ENCODE measurements around the gene GMPPA. TPM values are rescaled to one million over a fixed set of nuclear protein-coding genes. Genes with fewer than 3 reads are reported as not detected.
A peak's percentile ranks its signal among the peaks of the same experiment; 100 is the strongest.

GMPPA gene
- total and polyA plus RNA-seq, 9 donors, result 23.4 to 34.3 (median 27.6) TPM

DNA sequence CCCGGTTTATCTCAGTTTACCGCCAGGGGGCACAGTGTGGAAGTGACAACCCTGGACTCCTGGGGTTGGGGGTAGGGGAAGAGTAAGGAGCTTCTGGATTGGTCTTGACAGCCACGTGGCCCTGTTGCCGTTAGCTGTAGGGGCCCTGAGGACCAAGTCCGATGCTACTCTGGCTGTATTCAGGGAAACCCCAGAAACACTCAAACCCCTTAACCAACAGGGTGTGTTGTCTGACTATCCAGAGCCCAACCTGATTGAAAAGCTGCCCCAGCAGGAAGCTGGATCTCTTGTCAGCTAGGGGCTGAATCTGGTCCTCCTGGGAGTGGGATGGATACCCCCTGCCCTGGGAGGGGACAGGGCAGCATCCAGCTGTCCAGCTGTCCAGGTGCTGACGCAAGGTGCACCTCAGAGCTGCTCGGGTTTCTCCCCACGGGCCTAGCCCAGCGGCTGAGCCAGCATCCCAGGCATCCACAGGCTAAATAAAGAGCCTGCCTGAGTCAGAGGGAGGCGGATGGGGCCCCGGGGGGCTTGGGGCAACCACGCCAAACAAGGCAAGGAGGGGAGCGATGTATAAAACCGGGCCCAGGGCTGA, 3.1 kb upstream of the GMPPA start:
- Histone ChIP-seq H3K27ac (ENCODE audit: low read length) (peak overlapping the region; percentile 32), H3K9me3 (replicated peaks; ENCODE audit: control insufficient read depth, low read depth, low read length) (no peaks in the 10 kb centered on the region), H3K27me3 (ENCODE audit: control insufficient read depth, insufficient read depth, low read length) (peaks cover 44% of the 10 kb centered on the region), H3K4me3 (ENCODE audit: low read length) (no peak overlapping the region), H3K4me1 (ENCODE audit: control insufficient read depth, insufficient read depth, low read length) (peaks cover 54% of the 10 kb centered on the region), H3K36me3 (ENCODE audit: control insufficient read depth, insufficient read depth, low read length) (peaks cover 24% of the 10 kb centered on the region)
- peak; percentile 83 for DNase-seq
- 10% methylated on average over 9 of the region's 14 CpGs for WGBS (ENCODE audit: insufficient coverage)

GRCh38 chr2:219496247-219496824, 2.4 kb upstream of the GMPPA start:
- H3K4me1 ChIP-seq (ENCODE audit: control insufficient read depth, insufficient read depth, low read length), result peaks cover 59% of the 10 kb centered on the region
- H3K9me3 ChIP-seq (replicated peaks; ENCODE audit: control insufficient read depth, low read depth, low read length), result no peaks in the 10 kb centered on the region
- DNase-seq, result peak; percentile 26
- H3K27me3 ChIP-seq (ENCODE audit: control insufficient read depth, insufficient read depth, low read length), result peaks cover 44% of the 10 kb centered on the region
- H3K27ac ChIP-seq (ENCODE audit: low read length), result peak overlapping the region; percentile 48
- 24% methylated on average over 13 of the region's 20 CpGs for WGBS (ENCODE audit: insufficient coverage)
- peaks cover 18% of the 10 kb centered on the region for H3K36me3 ChIP-seq (ENCODE audit: control insufficient read depth, insufficient read depth, low read length)
- no peak overlapping the region for H3K4me3 ChIP-seq (ENCODE audit: low read length)

- Histone ChIP-seq H3K36me3 (ENCODE audit: control insufficient read depth, insufficient read depth, low read length) (peaks cover 22% of the 10 kb centered on the region), H3K27ac (ENCODE audit: low read length) (peak overlapping the region; percentile 98), H3K27me3 (ENCODE audit: control insufficient read depth, insufficient read depth, low read length) (peaks cover 44% of the 10 kb centered on the region), H3K4me1 (ENCODE audit: control insufficient read depth, insufficient read depth, low read length) (peaks cover 65% of the 10 kb centered on the region), H3K4me3 (ENCODE audit: low read length) (no peak overlapping the region), H3K9me3 (replicated peaks; ENCODE audit: control insufficient read depth, low read depth, low read length) (no peaks in the 10 kb centered on the region)
- WGBS (ENCODE audit: insufficient coverage), result 5% methylated on average over 57 of the region's 61 CpGs
- peak; percentile 53 for DNase-seq
These were observed 1.7 kb upstream of the GMPPA start for GRCh38 chr2:219496825-219497494.

DNA sequence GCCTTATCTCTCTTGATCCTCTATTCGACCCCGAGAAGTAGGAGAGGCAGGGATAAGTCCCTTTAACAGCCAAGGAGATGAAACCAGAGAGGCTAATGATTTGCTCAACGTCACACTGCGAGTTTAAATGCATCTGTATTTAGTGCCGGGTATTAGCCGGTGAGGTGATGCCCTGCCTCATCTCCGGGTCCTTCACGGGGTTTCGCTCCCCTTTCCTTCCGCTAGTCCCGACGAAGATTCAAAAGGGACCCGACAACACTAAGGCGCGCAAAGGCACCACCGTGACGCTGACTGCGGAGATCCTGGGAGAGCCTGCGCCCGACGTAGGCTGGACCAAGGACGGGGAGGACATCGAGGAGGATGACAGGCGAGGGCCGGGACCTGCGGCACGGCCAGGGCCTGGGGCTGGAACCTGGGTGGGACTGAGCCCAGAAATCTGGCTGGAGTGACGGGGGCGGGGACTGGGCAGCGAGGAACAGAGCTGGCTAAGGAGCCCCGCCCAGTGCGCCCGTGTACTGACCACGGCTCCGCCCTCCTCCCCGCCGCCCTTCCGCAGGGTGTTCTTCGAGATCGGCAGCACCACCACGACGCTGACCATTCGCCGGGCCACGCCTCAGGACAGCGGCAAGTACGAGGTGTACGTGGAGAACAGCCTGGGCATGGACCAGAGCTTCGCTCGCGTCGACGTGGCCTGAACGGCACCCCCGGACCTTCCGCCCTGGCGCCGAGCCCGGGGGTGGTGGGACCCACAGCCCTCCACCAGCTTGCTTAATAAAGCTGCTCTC, 1.0 kb upstream of the GMPPA start:
- H3K4me3 ChIP-seq (ENCODE audit: low read length), result peak overlapping the region; percentile 74
- peaks cover 22% of the 10 kb centered on the region for H3K36me3 ChIP-seq (ENCODE audit: control insufficient read depth, insufficient read depth, low read length)
- H3K27me3 ChIP-seq (ENCODE audit: control insufficient read depth, insufficient read depth, low read length), result peaks cover 44% of the 10 kb centered on the region
- H3K9me3 ChIP-seq (replicated peaks; ENCODE audit: control insufficient read depth, low read depth, low read length), result no peaks in the 10 kb centered on the region
- H3K4me1 ChIP-seq (ENCODE audit: control insufficient read depth, insufficient read depth, low read length), result peaks cover 72% of the 10 kb centered on the region
- 3% methylated on average over 59 of the region's 59 CpGs for WGBS (ENCODE audit: insufficient coverage)
- DNase-seq, result peak; percentile 91
- peak overlapping the region; percentile 98 for H3K27ac ChIP-seq (ENCODE audit: low read length)

DNA sequence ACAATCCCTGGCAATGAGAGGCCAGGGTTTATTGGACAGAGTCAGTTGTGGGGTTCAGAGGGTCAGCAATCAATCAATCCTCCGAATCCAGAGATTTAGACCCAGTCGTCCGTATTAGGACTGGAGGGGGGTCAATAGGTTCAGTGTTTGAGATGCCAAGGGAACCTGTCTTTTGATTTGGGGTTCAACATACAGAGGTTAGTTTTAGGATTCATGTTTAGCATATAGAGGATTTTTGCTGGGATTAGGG, 292 bp downstream of the GMPPA start:
- H3K4me3 ChIP-seq (ENCODE audit: low read length), result peak overlapping the region; percentile 74
- H3K36me3 ChIP-seq (ENCODE audit: control insufficient read depth, insufficient read depth, low read length), result peaks cover 26% of the 10 kb centered on the region
- H3K4me1 ChIP-seq (ENCODE audit: control insufficient read depth, insufficient read depth, low read length), result peaks cover 73% of the 10 kb centered on the region
- no peaks in the 10 kb centered on the region for H3K9me3 ChIP-seq (replicated peaks; ENCODE audit: control insufficient read depth, low read depth, low read length)
- DNase-seq, result no peak
- peak overlapping the region; percentile 98 for H3K27ac ChIP-seq (ENCODE audit: low read length)
- peaks cover 39% of the 10 kb centered on the region for H3K27me3 ChIP-seq (ENCODE audit: control insufficient read depth, insufficient read depth, low read length)
- 0% methylated on average over 3 of the region's 3 CpGs for WGBS (ENCODE audit: insufficient coverage)

- peak overlapping the region; percentile 74 for H3K4me3 ChIP-seq (ENCODE audit: low read length)
- H3K9me3 ChIP-seq (replicated peaks; ENCODE audit: control insufficient read depth, low read depth, low read length), result no peaks in the 10 kb centered on the region
- 56% methylated on average over 1 of the region's 1 CpG for WGBS (ENCODE audit: insufficient coverage)
- no peak for DNase-seq
- H3K27me3 ChIP-seq (ENCODE audit: control insufficient read depth, insufficient read depth, low read length), result peaks cover 35% of the 10 kb centered on the region
- H3K27ac ChIP-seq (ENCODE audit: low read length), result peak overlapping the region; percentile 25
- peaks cover 32% of the 10 kb centered on the region for H3K36me3 ChIP-seq (ENCODE audit: control insufficient read depth, insufficient read depth, low read length)
- peaks cover 69% of the 10 kb centered on the region for H3K4me1 ChIP-seq (ENCODE audit: control insufficient read depth, insufficient read depth, low read length)
These were observed 864 bp downstream of the GMPPA start for GRCh38 chr2:219499555-219499954.

DNA sequence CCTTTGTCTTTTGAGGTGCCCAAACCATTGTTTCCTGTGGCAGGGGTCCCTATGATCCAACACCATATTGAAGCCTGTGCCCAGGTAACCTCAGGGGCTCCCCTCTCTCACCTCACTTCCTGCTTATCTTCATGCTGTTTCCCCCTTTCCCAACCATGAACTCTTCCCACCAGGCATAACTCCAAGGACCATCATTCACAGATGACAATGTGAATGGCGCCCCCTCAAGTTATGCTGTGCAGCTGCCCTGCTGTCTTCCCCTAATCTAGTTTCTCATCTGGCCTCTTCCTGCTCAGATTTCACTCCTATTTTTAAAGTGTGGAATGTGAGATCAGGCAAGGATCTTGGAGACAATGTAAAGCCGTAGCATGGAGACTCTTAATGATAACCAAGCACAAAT, 1.4 kb downstream of the GMPPA start:
- H3K9me3 ChIP-seq (replicated peaks; ENCODE audit: control insufficient read depth, low read depth, low read length), result no peaks in the 10 kb centered on the region
- DNase-seq, result peak; percentile 46
- no peak overlapping the region for H3K4me3 ChIP-seq (ENCODE audit: low read length)
- H3K36me3 ChIP-seq (ENCODE audit: control insufficient read depth, insufficient read depth, low read length), result peaks cover 37% of the 10 kb centered on the region
- peak overlapping the region; percentile 49 for H3K27ac ChIP-seq (ENCODE audit: low read length)
- peaks cover 66% of the 10 kb centered on the region for H3K4me1 ChIP-seq (ENCODE audit: control insufficient read depth, insufficient read depth, low read length)
- peaks cover 30% of the 10 kb centered on the region for H3K27me3 ChIP-seq (ENCODE audit: control insufficient read depth, insufficient read depth, low read length)
- no CpG with 5 or more reads among the region's 2 CpGs for WGBS (ENCODE audit: insufficient coverage)

DNA sequence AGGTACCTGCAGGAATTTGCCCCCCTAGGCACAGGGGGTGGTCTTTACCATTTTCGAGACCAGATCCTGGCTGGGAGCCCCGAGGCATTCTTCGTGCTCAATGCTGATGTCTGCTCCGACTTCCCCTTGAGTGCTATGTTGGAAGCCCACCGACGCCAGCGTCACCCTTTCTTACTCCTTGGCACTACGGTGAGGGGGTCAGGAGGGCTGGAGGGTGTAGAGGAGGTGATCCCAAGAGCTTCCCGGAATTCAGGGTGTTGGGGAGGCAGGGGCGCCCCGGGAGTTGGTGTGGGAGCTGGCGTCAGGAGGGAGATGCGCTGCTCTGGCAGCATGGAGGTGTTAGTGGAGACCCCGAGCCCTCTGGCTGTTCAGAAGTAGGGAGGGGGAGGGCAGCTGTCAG, 3.2 kb downstream of the GMPPA start:
- no peak overlapping the region for H3K27ac ChIP-seq (ENCODE audit: low read length)
- peaks cover 53% of the 10 kb centered on the region for H3K36me3 ChIP-seq (ENCODE audit: control insufficient read depth, insufficient read depth, low read length)
- WGBS (ENCODE audit: insufficient coverage), result 93% methylated on average over 14 of the region's 14 CpGs
- peaks cover 12% of the 10 kb centered on the region for H3K27me3 ChIP-seq (ENCODE audit: control insufficient read depth, insufficient read depth, low read length)
- peaks cover 59% of the 10 kb centered on the region for H3K4me1 ChIP-seq (ENCODE audit: control insufficient read depth, insufficient read depth, low read length)
- H3K4me3 ChIP-seq (ENCODE audit: low read length), result no peak overlapping the region
- DNase-seq, result no peak
- H3K9me3 ChIP-seq (replicated peaks; ENCODE audit: control insufficient read depth, low read depth, low read length), result no peaks in the 10 kb centered on the region

DNA sequence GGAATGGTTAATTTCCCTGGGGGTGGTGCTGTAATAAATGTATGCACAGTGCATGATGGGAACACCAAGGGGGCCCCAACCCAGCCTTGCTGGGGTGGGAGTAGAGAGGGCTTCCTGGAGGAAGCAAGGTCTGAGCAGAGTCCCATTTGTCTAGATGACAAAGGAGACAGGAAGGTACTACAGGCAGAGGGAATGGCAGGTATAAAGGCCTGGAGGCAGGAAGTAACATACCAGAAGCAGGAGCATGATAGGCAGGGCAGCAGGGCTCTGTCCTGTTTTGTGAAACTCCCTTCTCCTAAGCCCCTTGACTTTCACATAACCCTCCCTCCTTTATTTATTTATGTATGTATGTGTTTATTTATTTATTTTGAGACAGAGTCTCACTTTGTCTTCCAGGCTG, 3.9 kb downstream of the GMPPA start:
- H3K4me1 ChIP-seq (ENCODE audit: control insufficient read depth, insufficient read depth, low read length), result peaks cover 59% of the 10 kb centered on the region
- peaks cover 5% of the 10 kb centered on the region for H3K27me3 ChIP-seq (ENCODE audit: control insufficient read depth, insufficient read depth, low read length)
- no peaks in the 10 kb centered on the region for H3K9me3 ChIP-seq (replicated peaks; ENCODE audit: control insufficient read depth, low read depth, low read length)
- DNase-seq, result no peak
- H3K36me3 ChIP-seq (ENCODE audit: control insufficient read depth, insufficient read depth, low read length), result peaks cover 55% of the 10 kb centered on the region
- H3K27ac ChIP-seq (ENCODE audit: low read length), result no peak overlapping the region
- no peak overlapping the region for H3K4me3 ChIP-seq (ENCODE audit: low read length)

GRCh38 chr2:219505585-219505984, 6.9 kb downstream of the GMPPA start:
- Histone ChIP-seq H3K36me3 (ENCODE audit: control insufficient read depth, insufficient read depth, low read length) (peaks cover 55% of the 10 kb centered on the region), H3K4me3 (ENCODE audit: low read length) (no peak overlapping the region), H3K27me3 (ENCODE audit: control insufficient read depth, insufficient read depth, low read length) (peaks cover 19% of the 10 kb centered on the region), H3K9me3 (replicated peaks; ENCODE audit: control insufficient read depth, low read depth, low read length) (no peaks in the 10 kb centered on the region), H3K4me1 (ENCODE audit: control insufficient read depth, insufficient read depth, low read length) (peaks cover 65% of the 10 kb centered on the region), H3K27ac (ENCODE audit: low read length) (no peak overlapping the region)
- WGBS (ENCODE audit: insufficient coverage), result 91% methylated on average over 5 of the region's 9 CpGs
- no peak for DNase-seq

Data from muscle of leg (tissue), 11 donors.